OCI-LY3 (cell line): ENCODE measurements around the gene MCU.

Experiments
- EZH2phosphoT487 ChIP-seq: fragments of 200-600 bp; shearing (Covaris generic); IDR thresholded peaks from 2 replicates; pipeline ENCODE4 v1.6.1; 2018; ENCODE audit warnings: antibody characterized with exemption, mixed run types, low read depth
- TF ChIP-seq, protein P1 (sequence below): fragments of 200-600, 300-600 bp; sonication (generic); IDR thresholded peaks from 2 replicates; pipeline ENCODE4 v1.5.1; 2014; ENCODE audit warnings: antibody characterized with exemption, low read length, low read depth

DNA sequence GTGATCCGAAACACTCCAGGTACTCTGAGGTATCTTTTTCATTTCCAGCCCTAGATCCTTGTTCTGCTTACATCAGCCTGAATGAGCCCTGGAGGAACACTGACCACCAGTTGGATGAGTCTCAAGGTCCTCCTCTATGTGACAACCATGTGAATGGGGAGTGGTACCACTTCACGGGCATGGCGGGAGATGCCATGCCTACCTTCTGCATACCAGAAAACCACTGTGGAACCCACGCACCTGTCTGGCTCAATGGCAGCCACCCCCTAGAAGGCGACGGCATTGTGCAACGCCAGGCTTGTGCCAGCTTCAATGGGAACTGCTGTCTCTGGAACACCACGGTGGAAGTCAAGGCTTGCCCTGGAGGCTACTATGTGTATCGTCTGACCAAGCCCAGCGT is 206.7 kb downstream of the MCU start:
- TF ChIP-seq, protein P1, sequence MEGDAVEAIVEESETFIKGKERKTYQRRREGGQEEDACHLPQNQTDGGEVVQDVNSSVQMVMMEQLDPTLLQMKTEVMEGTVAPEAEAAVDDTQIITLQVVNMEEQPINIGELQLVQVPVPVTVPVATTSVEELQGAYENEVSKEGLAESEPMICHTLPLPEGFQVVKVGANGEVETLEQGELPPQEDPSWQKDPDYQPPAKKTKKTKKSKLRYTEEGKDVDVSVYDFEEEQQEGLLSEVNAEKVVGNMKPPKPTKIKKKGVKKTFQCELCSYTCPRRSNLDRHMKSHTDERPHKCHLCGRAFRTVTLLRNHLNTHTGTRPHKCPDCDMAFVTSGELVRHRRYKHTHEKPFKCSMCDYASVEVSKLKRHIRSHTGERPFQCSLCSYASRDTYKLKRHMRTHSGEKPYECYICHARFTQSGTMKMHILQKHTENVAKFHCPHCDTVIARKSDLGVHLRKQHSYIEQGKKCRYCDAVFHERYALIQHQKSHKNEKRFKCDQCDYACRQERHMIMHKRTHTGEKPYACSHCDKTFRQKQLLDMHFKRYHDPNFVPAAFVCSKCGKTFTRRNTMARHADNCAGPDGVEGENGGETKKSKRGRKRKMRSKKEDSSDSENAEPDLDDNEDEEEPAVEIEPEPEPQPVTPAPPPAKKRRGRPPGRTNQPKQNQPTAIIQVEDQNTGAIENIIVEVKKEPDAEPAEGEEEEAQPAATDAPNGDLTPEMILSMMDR, result no peak
- TF ChIP-seq EZH2phosphoT487, result no peak
